Spleen (tissue), 11 donors: Measurements from ENCODE around the gene GNPTAB. TPM values are rescaled to one million over a fixed set of nuclear protein-coding genes. Genes with fewer than 3 reads are reported as not detected.

Source experiments
- DNase-seq: peaks from one replicate; pipeline ENCODE4 v3.0.0-alpha.2; 2020
- H3K27ac ChIP-seq, 8 donors: fragments of 200-600 bp; sonication (generic) in 7 of 8; 1 replicate in 4 of 8; 2 replicates in 4 of 8; pipeline versions ENCODE4 v1.5.0 to v1.8.0; 2016 to 2021; ENCODE audit warnings: inconsistent platforms in 4 of 8, mild to moderate bottlenecking in 4 of 8, moderate library complexity in 1 of 8
- H3K27me3 ChIP-seq, 7 donors: fragments of 200-600 bp; sonication (generic) in 6 of 7; replicated peaks in 1 of 7; 1 replicate in 4 of 7; 2 replicates in 3 of 7; pipeline versions ENCODE4 v1.5.0 to v1.8.0; 2016 to 2021; ENCODE audit warnings: inconsistent platforms in 3 of 7, mild to moderate bottlenecking in 1 of 7
- H3K36me3 ChIP-seq, 6 donors: fragments of 200-600 bp; sonication (generic) in 5 of 6; 1 replicate in 4 of 6; 2 replicates in 2 of 6; pipeline versions ENCODE4 v1.5.0 to v1.8.0; 2016 to 2021; ENCODE audit warnings: inconsistent platforms in 2 of 6
- H3K4me1 ChIP-seq, 6 donors: fragments of 200-600 bp; sonication (generic) in 5 of 6; 1 replicate in 3 of 6; 2 replicates in 3 of 6; pipeline versions ENCODE4 v1.5.0 to v1.8.0; 2016 to 2021; ENCODE audit warnings: inconsistent platforms in 3 of 6
- H3K4me3 ChIP-seq, 8 donors: fragments of 200-600 bp; sonication (generic) in 7 of 8; 1 replicate in 4 of 8; 2 replicates in 4 of 8; pipeline versions ENCODE4 v1.5.0 to v1.8.0; 2016 to 2021; ENCODE audit warnings: inconsistent platforms in 4 of 8, mild to moderate bottlenecking in 4 of 8, moderate library complexity in 2 of 8
- H3K9me3 ChIP-seq, 8 donors: fragments of 200-600 bp; sonication (generic) in 7 of 8; 1 replicate in 4 of 8; 2 replicates in 4 of 8; pipeline versions ENCODE4 v1.5.0 to v1.8.0; 2016 to 2021; ENCODE audit warnings: inconsistent platforms in 4 of 8
- POLR2A ChIP-seq, 3 donors: fragments of 450-650 bp; IDR thresholded peaks; one replicate each; pipeline ENCODE4 v1.5.1; 2017; ENCODE audit warnings: antibody characterized with exemption in 3 of 3, mild to moderate bottlenecking in 1 of 3
- POLR2AphosphoS5 ChIP-seq, 3 donors: sonication (generic); formaldehyde crosslinking; IDR thresholded peaks; one replicate each; pipeline ENCODE4 v1.5.1; 2017; ENCODE audit warnings: antibody characterized with exemption in 3 of 3
- WGBS, 5 donors: extraction: QIAGEN DNeasy Blood & Tissue Kit in 3 of 5; methylation state at CpG; one replicate each; pipeline versions ENCODE4 v1.1.5 to v1.1.7; 2013 to 2018; 5-methylcytosine and 5-hydroxymethylcytosine counted together
- intact Hi-C: fragments of 100-400 bp; cut with DNase I; formaldehyde crosslinking; loops from one replicate; pipeline ENCODE4 v1.15.0; 2023; ENCODE audit warnings: low total_unique reads
- polyA plus RNA-seq, 3 donors: library from polyadenylated mRNA; stranded (reverse); fragments of 200-250 nt; gene quantifications; one replicate each; pipeline ENCODE4 v1.2.1, GENCODE V29; 2013
- small RNA-seq, 4 donors: library from RNA; depleted of rRNA; stranded (forward); fragments of <200 nt; gene quantifications; one replicate each; pipeline ENCODE3, GENCODE V24; 2016
- total RNA-seq, 7 donors: library from RNA; depleted of rRNA in 3 of 7; stranded (reverse); fragments of >200 nt in 3 of 7; fragmentation: NEBNext Ultra II Directional in 4 of 7; extraction: Animal tissue kit (Norgen Biotek cat#: 25700) in 4 of 7; gene quantifications; one replicate each; pipeline versions ENCODE4 v1.1.0 to v1.2.1, GENCODE V29; 2016 to 2021
- TF ChIP-seq, protein P1 (sequence below), 11 experiments: fragments of 200-600 bp in 7 of 11; fragments of 450-650 bp in 4 of 11; sonication (generic) in 4 of 11; IDR thresholded peaks in 8 of 11; conservative IDR thresholded peaks in 3 of 11; 1 replicate in 7 of 11; 2 replicates in 4 of 11; pipeline versions ENCODE4 v1.4.0 to v1.8.0; 2016 to 2021; ENCODE audit warnings: antibody characterized with exemption in 11 of 11, inconsistent platforms in 4 of 11, mild to moderate bottlenecking in 1 of 11
- donor health status: healthy with polysubstance abuse.
- donor health status: DM: no; HTN: no; CAD: no; lungs with moderate emphysema.
- donor health status: DM: no; HTN: no; CAD: no.
- donor health status: Bipolar disorder and iron deficiency.
- donor health status: healthy.
- donor health status: DM: no; HTN: no; CAD: no.
- donor health status: DM: yes; HTN: yes; CAD: no.

The GNPTAB gene
- total and polyA plus RNA-seq, 10 donors = 9.3 to 90.8 (median 45.2) TPM

DNA sequence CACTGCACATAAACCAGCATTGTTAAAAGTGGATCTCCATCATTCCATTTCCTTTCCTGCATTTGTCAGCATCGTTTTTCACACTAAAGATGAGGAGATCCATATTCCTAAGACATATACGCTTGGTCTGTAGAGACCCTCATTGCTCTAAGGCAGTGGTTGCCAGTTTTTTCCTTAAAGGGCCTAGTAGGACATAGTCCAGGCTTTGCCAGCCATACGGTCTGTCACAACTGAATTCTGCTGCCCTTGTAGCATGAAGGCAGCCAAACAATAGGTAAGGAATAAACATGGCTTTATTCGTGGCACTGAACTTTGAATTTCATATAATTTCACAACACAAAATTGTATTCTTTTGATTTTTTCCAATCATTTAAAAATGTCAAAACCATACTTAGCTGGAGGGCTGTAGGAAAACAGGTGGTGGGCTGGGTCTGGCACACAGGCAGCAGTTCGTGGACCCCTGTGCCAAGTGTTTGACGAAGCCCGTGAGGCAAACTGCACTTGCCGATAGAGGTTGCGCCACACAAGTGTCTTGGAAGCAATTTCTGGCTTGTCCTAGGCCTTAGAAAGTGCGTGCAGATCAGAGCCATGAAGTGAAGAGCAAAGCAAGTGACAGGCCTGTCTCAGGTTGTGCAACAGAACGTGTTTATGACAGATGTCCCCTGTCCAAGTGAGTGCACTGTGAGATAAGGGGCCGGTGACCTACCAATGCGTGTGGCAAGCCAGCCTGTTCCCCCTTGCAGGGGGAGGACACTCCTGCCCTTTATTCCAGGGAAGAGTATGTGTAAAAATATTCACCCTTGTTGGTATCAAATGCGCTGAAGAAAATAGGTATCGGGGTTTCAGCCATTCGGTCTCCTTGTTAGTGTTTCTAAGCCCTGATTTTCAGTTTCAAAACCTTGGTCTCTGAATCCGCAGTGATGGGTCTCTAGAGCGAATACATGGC is 134.2 kb downstream of the GNPTAB start:
- DNase-seq = peak; percentile 77
- Histone ChIP-seq H3K9me3 (no peaks in the 10 kb centered on the region), H3K27me3 (no peaks in the 10 kb centered on the region), H3K4me1 (peaks cover 14 to 57% (median 43%) of the 10 kb centered on the region in 6 donors), H3K36me3 (no peaks in the 10 kb centered on the region), H3K4me3 (peak overlapping the region; percentile 65 to 90 (median 78)), H3K27ac (peak overlapping the region; percentile 86 to 97 (median 92))
- TF ChIP-seq, protein P1, sequence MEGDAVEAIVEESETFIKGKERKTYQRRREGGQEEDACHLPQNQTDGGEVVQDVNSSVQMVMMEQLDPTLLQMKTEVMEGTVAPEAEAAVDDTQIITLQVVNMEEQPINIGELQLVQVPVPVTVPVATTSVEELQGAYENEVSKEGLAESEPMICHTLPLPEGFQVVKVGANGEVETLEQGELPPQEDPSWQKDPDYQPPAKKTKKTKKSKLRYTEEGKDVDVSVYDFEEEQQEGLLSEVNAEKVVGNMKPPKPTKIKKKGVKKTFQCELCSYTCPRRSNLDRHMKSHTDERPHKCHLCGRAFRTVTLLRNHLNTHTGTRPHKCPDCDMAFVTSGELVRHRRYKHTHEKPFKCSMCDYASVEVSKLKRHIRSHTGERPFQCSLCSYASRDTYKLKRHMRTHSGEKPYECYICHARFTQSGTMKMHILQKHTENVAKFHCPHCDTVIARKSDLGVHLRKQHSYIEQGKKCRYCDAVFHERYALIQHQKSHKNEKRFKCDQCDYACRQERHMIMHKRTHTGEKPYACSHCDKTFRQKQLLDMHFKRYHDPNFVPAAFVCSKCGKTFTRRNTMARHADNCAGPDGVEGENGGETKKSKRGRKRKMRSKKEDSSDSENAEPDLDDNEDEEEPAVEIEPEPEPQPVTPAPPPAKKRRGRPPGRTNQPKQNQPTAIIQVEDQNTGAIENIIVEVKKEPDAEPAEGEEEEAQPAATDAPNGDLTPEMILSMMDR (IDR thresholded peaks at IDR 0.05 in 8 of 11, conservative IDR thresholded peaks at IDR 0.05 in 3 of 11) = no peak
- no peak for TF ChIP-seq POLR2AphosphoS5 (IDR thresholded peaks at IDR 0.05)
- no peak for TF ChIP-seq POLR2A (IDR thresholded peaks at IDR 0.05)
- WGBS, 5 donors = 32 to 43% (median 37%) methylated on average over 18 of the region's 18 CpGs
- intact Hi-C loops = no loop called here

DNA sequence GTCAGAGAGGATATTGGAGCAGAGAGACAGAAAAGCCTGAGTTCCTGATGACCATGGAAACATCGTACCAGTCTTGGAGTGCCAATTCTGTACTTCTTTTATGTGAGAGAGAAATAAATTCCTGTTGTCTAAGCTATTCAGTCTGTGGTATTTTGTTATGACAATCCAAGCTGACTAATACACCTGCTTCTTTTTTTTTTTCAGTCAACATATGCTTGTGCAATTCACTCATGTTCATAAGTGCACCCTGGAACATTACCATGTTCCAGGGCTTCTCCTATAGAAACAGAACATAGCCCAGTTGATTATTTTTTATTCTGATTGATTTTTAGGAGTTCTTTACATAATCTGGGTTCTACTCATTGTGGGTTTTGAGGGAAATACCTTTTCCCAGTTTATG is 135.1 kb downstream of the GNPTAB start:
- 91 to 100% (median 94%) methylated on average over 1 of the region's 1 CpG for WGBS, 5 donors
- intact Hi-C loops = no loop called here

More for the DNA sequence above, 135.1 kb downstream of the GNPTAB start:
- Histone ChIP-seq H3K36me3 (no peaks in the 10 kb centered on the region), H3K4me1 (peaks cover 14 to 49% (median 35%) of the 10 kb centered on the region in 6 donors), H3K27ac (peak overlapping the region in 3 of 8 donors; percentile 90 to 97 (median 93)), H3K4me3 (no peak overlapping the region), H3K9me3 (no peaks in the 10 kb centered on the region), H3K27me3 (no peaks in the 10 kb centered on the region)
- no peak for DNase-seq
- no peak for TF ChIP-seq POLR2A (IDR thresholded peaks at IDR 0.05)

Small RNAs within 50 kb of the gene (small RNA-seq; reads per million reads assigned to genes)
- 0 reads per million in 4 donors for gene RNA5SP368
- 0 reads per million in 4 donors for gene RNA5SP369
- gene RNU6-101P = 0 reads per million in 4 donors
- gene RNU6-1183P = 0 reads per million in 4 donors
- 0 reads per million in 4 donors for gene RNU6-172P
- 0 reads per million in 4 donors for gene RNY1P16

Other genes starting within 250 kb of the GNPTAB start
- gene MYBPC1, start 236.0 kb downstream of the GNPTAB start, total RNA-seq = 1 to 10 TPM in 1 of 7 donors, under 1 TPM in 2, not detected in 4; 0.27 to 2.7 (median 0.92) TPM
- gene MYBPC1, start 236.0 kb downstream of the GNPTAB start, polyA plus RNA-seq = under 1 TPM; 0.06 to 0.77 (median 0.54) TPM
- 100 to 1,000 TPM in 2 of 7 donors, 10 to 100 TPM in 5; 42.4 to 115 (median 47.8) TPM for gene CHPT1, start 133.3 kb downstream of the GNPTAB start, total RNA-seq
- gene CHPT1, start 133.3 kb downstream of the GNPTAB start, polyA plus RNA-seq = 10 to 100 TPM; 26.8 to 34.3 (median 30.4) TPM
- 1 to 10 TPM in 2 of 7 donors, under 1 TPM in 5; 0.23 to 3.5 (median 0.39) TPM for gene SYCP3, start 91.5 kb downstream of the GNPTAB start, total RNA-seq
- under 1 TPM; 0.23 to 0.64 (median 0.48) TPM for gene SYCP3, start 91.5 kb downstream of the GNPTAB start, polyA plus RNA-seq
- gene DRAM1, start 46.6 kb upstream of the GNPTAB start, total RNA-seq = 10 to 100 TPM; 12.4 to 43.1 (median 19.6) TPM
- 10 to 100 TPM in 2 of 3 donors, 1 to 10 TPM in 1; 8.4 to 15.5 (median 10.8) TPM for gene DRAM1, start 46.6 kb upstream of the GNPTAB start, polyA plus RNA-seq
- 10 to 100 TPM; 36.6 to 77.7 (median 49.6) TPM for gene WASHC3, start 231.0 kb upstream of the GNPTAB start, total RNA-seq
- 10 to 100 TPM; 30.2 to 47.9 (median 33.5) TPM for gene WASHC3, start 231.0 kb upstream of the GNPTAB start, polyA plus RNA-seq